LoVo (cell line): ENCODE results near the gene SAG.

ENCODE experiments used
- DNase-seq: peaks from one replicate; pipeline ENCODE4 v3.0.0-alpha.2; 2016; ENCODE audit warnings: low spot score

The SAG gene

GRCh38 chr2:233380132-233380895, 72.7 kb downstream of the SAG start:
- no peak for DNase-seq

DNA sequence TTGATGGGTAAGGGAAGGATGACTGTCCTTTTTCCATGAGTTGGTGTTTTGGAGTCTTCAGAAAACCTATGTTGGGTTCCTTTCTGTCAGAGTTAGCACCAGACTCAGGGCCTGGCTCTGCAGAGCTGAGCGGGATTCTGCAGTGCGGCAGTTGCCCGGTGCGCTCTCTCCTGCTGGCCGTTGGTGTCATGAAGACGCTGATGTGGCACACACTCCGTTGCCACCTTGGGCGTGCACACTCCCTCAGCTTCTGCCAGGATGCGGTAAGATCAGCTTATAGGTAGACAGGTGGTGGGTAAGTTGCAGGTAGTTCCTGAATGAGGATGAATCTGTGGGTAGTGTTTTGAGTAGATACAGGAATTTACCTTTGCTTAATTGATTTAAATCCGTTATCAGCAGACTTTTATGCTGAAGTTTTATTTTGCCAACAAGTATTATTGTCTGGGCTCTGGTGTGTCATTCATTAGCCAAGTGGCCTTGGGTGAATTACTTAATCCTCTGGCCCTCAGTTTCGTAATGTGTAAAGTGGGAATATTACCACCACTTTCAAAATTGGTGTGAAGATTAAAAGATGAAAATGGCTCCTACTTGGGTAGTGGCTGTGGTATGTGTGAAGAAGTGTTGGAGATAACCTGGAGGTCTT, 73.5 kb downstream of the SAG start:
- no peak for DNase-seq

GRCh38 chr2:233381638-233381995, 74.0 kb downstream of the SAG start:
- DNase-seq = no peak

GRCh38 chr2:233384015-233384414, 76.4 kb downstream of the SAG start:
- no peak for DNase-seq

DNA sequence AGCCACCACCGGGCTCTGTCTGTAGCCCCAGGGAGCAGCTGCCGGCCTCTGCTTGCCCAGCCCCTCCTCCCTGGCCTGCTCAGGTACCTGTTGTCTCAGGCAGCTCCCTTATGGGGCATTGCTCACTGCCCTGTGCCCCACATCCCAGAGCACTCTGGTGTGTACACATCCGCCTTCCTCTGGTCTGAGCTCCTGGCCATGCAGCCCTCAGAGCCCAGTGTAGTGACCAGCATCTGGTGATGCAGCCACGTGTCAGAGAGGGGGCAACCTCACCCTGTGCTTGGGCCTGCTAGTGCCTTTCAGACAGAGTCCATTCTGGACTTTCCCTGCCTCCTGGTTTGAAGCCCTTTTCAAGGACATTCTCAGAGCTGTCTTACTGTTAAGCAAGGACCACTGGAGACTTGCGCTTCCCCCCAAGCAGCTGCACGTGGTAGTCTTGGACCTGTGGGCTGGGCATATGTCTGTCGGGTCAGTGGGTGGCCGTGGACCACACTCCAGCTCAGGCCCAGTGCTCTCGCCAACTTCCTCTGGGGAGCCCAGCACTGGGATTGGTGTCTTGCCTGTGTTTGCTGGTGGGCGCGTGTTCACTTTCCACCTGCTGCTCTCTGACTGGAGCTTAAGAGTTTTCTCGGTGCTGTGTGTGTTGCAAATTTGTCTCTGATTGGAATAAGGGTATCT, 77.3 kb downstream of the SAG start:
- DNase-seq = no peak

DNA sequence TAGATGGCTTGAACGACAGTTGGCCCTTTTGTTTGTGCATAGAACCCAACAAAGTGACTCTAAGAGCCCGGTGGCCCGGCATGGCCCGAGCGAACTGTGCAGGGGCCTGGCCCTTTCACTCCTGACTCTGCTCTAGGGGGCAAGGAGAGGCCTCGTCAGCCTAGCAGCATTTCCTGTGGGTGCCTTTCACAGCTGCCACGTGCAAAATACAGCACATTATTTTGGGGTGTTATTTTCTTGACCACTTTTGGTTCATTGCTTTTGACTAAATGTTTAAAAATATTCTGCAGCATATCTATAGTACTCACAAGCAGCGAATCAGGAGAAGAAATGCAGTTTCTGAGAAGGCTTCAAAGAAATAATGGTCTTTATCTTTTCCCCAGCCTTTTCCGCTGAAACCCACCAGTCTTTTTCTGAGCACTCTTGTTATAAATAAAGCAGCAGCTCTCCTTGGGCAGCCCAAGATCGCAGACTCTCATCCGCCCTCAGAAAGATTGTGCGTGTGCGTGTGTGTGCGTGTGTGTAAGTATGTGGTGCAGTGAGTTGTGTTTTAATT, 78.0 kb downstream of the SAG start:
- no peak for DNase-seq

GRCh38 chr2:233386382-233387041, 78.9 kb downstream of the SAG start:
- no peak for DNase-seq

GRCh38 chr2:233387225-233387624, 79.6 kb downstream of the SAG start:
- no peak for DNase-seq

DNA sequence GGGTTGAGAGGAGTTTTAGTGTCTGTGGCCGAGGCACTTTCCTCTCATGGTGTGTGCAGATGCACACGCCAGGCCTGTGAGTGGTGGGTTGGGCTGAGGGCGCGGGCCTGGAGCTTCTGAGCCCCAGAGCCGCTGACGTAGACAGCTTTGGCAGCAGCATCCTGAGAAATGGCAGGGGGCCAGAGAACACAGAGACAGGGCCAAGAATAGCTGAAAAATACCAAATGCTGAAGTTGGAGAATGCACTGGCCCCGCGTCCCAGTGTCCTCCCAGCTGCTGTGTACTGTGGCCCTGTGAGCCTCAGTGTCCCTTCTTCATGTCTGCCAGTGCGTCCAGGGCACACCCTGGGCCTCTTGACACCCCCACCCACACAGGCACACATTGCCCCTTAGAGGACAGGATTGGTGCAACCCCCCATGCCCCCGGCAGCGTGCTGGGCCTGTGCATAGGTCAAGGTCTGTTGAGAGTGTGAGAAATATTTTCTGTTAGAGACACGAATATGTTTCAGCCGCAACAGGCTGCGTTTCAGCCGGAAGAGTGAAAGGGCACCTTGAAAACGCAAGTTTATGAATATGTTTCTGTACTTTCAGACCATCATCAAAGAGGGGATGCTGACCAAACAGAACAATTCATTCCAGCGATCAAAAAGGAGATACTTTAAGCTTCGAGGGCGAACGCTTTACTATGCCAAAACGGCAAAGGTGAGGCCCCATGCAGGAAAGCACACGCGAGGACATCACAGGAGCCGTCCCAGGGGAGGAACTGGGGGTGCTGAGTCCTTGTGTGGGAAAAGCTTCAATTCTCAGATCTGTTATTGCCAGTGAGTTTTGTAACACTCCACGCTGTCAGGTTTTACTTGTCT, 80.3 kb downstream of the SAG start:
- no peak for DNase-seq

GRCh38 chr2:233389601-233390125, 82.0 kb downstream of the SAG start:
- no peak for DNase-seq

DNA sequence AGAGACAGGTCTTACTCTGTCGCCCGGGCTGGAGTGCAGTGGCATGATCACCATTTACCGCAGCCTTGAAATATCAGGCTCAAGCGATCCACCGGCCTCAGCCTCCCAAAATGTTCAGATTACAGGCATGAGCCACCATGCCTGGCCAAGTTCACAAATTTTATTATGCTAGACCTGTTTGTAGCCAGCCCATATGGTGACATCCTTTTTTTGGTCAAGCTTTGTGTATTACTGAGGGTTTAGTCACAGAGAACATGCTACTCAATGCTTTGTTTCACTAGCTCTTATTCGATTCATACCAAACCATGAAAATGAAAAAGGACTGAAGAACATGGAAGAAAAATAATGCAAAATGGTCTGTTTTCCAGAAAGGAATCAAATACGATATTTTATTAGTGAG, 88.1 kb downstream of the SAG start:
- DNase-seq = no peak
